ENCODE data around the gene CYSTM1. TPM values are rescaled to one million over a fixed set of nuclear protein-coding genes. Genes with fewer than 3 reads are reported as not detected.

The CYSTM1 gene
- total RNA-seq, 2 donors from 2014 or later = 37.0 to 51.7 TPM

GRCh38 chr5:140230373-140230772 is 55.4 kb downstream of the CYSTM1 start:
- H3K36me3 ChIP-seq = no peaks in the 10 kb centered on the region
- H3K27me3 ChIP-seq (replicated peaks; ENCODE audit: insufficient read depth) = no peaks in the 10 kb centered on the region
- H3K4me3 ChIP-seq = no peak overlapping the region
- H3K9me3 ChIP-seq = no peaks in the 10 kb centered on the region
- no peak for DNase-seq (ENCODE audit: low spot score)
- H3K4me1 ChIP-seq (replicated peaks) = no peaks in the 10 kb centered on the region
- H3K27ac ChIP-seq = no peak overlapping the region
- intact Hi-C loops (cut with DNase I) = loop anchor here (10.0 kb wide), 1 partner anchor 56 kb away; the partner anchor contains the start of gene CYSTM1
- TF ChIP-seq CTCF (IDR thresholded peaks at IDR 0.05) = no peak
- TF ChIP-seq POLR2A (IDR thresholded peaks at IDR 0.05) = no peak
- no peak for TF ChIP-seq POLR2AphosphoS5 (IDR thresholded peaks at IDR 0.05)
- WGBS = 94% methylated on average over 1 of the region's 1 CpG

GRCh38 chr5:140232731-140233130 is 57.7 kb downstream of the CYSTM1 start:
- H3K4me1 ChIP-seq (replicated peaks) = no peaks in the 10 kb centered on the region
- no peak overlapping the region for H3K27ac ChIP-seq
- no peak for DNase-seq (ENCODE audit: low spot score)
- H3K27me3 ChIP-seq (replicated peaks; ENCODE audit: insufficient read depth) = no peaks in the 10 kb centered on the region
- 95% methylated on average over 1 of the region's 1 CpG for WGBS
- no peak for TF ChIP-seq POLR2A (IDR thresholded peaks at IDR 0.05)
- intact Hi-C loops (cut with DNase I) = loop anchor here (10.0 kb wide), 1 partner anchor 58 kb away; the partner anchor contains the start of gene CYSTM1
- H3K4me3 ChIP-seq = no peak overlapping the region
- H3K9me3 ChIP-seq = no peaks in the 10 kb centered on the region
- H3K36me3 ChIP-seq = no peaks in the 10 kb centered on the region

GRCh38 chr5:140234377-140234989 is 59.5 kb downstream of the CYSTM1 start:
- Histone ChIP-seq H3K27ac (no peak overlapping the region), H3K4me1 (replicated peaks) (no peaks in the 10 kb centered on the region), H3K4me3 (no peak overlapping the region), H3K27me3 (replicated peaks; ENCODE audit: insufficient read depth) (no peaks in the 10 kb centered on the region), H3K36me3 (no peaks in the 10 kb centered on the region), H3K9me3 (no peaks in the 10 kb centered on the region)
- no peak for DNase-seq (ENCODE audit: low spot score)
- 89% methylated on average over 4 of the region's 4 CpGs for WGBS
- TF ChIP-seq POLR2AphosphoS5 (IDR thresholded peaks at IDR 0.05) = no peak
- TF ChIP-seq POLR2A (IDR thresholded peaks at IDR 0.05) = no peak
- TF ChIP-seq CTCF (IDR thresholded peaks at IDR 0.05) = no peak
- intact Hi-C loops (cut with DNase I) = loop anchor here (10.0 kb wide), 1 partner anchor 60 kb away; the partner anchor contains the start of gene CYSTM1

GRCh38 chr5:140235791-140236551 is 61.0 kb downstream of the CYSTM1 start:
- H3K4me1 ChIP-seq (replicated peaks) = no peaks in the 10 kb centered on the region
- WGBS = 51% methylated on average over 11 of the region's 11 CpGs
- DNase-seq (ENCODE audit: low spot score) = peak; percentile 31
- H3K36me3 ChIP-seq = no peaks in the 10 kb centered on the region
- intact Hi-C loops (cut with DNase I) = loop anchor here (10.0 kb wide), 1 partner anchor 61 kb away; the partner anchor contains the start of gene CYSTM1
- peak overlapping the region in 1 of 2 donors; percentile 55 for H3K27ac ChIP-seq
- TF ChIP-seq POLR2AphosphoS5 (IDR thresholded peaks at IDR 0.05) (peak; percentile 45), CTCF (IDR thresholded peaks at IDR 0.05) (no peak), POLR2A (IDR thresholded peaks at IDR 0.05) (no peak)
- H3K9me3 ChIP-seq = no peaks in the 10 kb centered on the region
- no peak overlapping the region for H3K4me3 ChIP-seq
- H3K27me3 ChIP-seq (replicated peaks; ENCODE audit: insufficient read depth) = no peaks in the 10 kb centered on the region

- Histone ChIP-seq H3K9me3 (no peaks in the 10 kb centered on the region), H3K4me1 (replicated peaks) (peaks cover 4% of the 10 kb centered on the region), H3K4me3 (no peak overlapping the region), H3K27me3 (replicated peaks; ENCODE audit: insufficient read depth) (no peaks in the 10 kb centered on the region), H3K27ac (peak overlapping the region in 1 of 2 donors; percentile 55), H3K36me3 (no peaks in the 10 kb centered on the region)
- 58% methylated on average over 6 of the region's 6 CpGs for WGBS
- intact Hi-C loops (cut with DNase I) = loop anchor here (10.0 kb wide), 1 partner anchor 62 kb away; the partner anchor contains the start of gene CYSTM1
- TF ChIP-seq POLR2AphosphoS5 (IDR thresholded peaks at IDR 0.05) (peak; percentile 59), CTCF (IDR thresholded peaks at IDR 0.05) (no peak)
- DNase-seq (ENCODE audit: low spot score) = peak; percentile 62
Measured at GRCh38 chr5:140236891-140237598, 62.1 kb downstream of the CYSTM1 start.
